GM15510 (cell line): ENCODE measurements around the gene IPO7.

Experiments
- POLR2A ChIP-seq: IDR thresholded peaks from 3 replicates; pipeline ENCODE4 v1.6.1; 2011; ENCODE audit warnings: borderline replicate concordance; ENCODE audit not compliant: insufficient read length; ENCODE audit errors: extremely low read depth

IPO7 gene

GRCh38 chr11:9462172-9462799 lies 77.8 kb downstream of the IPO7 start:
- no peak for TF ChIP-seq POLR2A

GRCh38 chr11:9462806-9463537 lies 78.5 kb downstream of the IPO7 start:
- TF ChIP-seq POLR2A: no peak

GRCh38 chr11:9470765-9471164 lies 86.3 kb downstream of the IPO7 start:
- no peak for TF ChIP-seq POLR2A

- TF ChIP-seq POLR2A: no peak
These were observed 89.0 kb downstream of the IPO7 start for GRCh38 chr11:9473408-9473807.

GRCh38 chr11:9479899-9480298 lies 95.4 kb downstream of the IPO7 start:
- no peak for TF ChIP-seq POLR2A

GRCh38 chr11:9489080-9489765 lies 104.8 kb downstream of the IPO7 start:
- TF ChIP-seq POLR2A: no peak

- TF ChIP-seq POLR2A: no peak
These were observed 105.9 kb downstream of the IPO7 start for GRCh38 chr11:9490376-9490775.

- TF ChIP-seq POLR2A: no peak
These were observed 109.0 kb downstream of the IPO7 start for GRCh38 chr11:9493492-9493891.

- no peak for TF ChIP-seq POLR2A
These were observed 109.9 kb downstream of the IPO7 start for GRCh38 chr11:9494316-9494715.

GRCh38 chr11:9495803-9496514 lies 111.5 kb downstream of the IPO7 start:
- no peak for TF ChIP-seq POLR2A
